PFSK-1 (cell line): ENCODE measurements around the gene GRIFIN.

ENCODE experiments used
- FOXP2 ChIP-seq: optimal IDR thresholded peaks from 2 replicates; pipeline ENCODE3; 2011; ENCODE audit warnings: borderline replicate concordance, control low read depth, inconsistent platforms; ENCODE audit not compliant: insufficient read depth; ENCODE audit errors: extremely low read length, extremely low read depth
- POLR2AphosphoS5 ChIP-seq: IDR thresholded peaks from 2 replicates; pipeline ENCODE4 v1.6.1; 2012; ENCODE audit warnings: low read depth, mild to moderate bottlenecking, control low read depth, low read length, moderate library complexity
- SIN3A ChIP-seq: IDR thresholded peaks from 2 replicates; pipeline ENCODE4 v1.6.1; 2012; ENCODE audit warnings: mild to moderate bottlenecking, low read length, moderate library complexity, borderline replicate concordance; ENCODE audit not compliant: insufficient read depth
- TAF1 ChIP-seq: IDR thresholded peaks from 2 replicates; pipeline ENCODE4 v1.6.1; 2012; ENCODE audit warnings: low read length, control low read depth, borderline replicate concordance; ENCODE audit not compliant: insufficient read depth
- TF ChIP-seq, protein P1 (sequence below), 2 experiments: IDR thresholded peaks; 2 replicates each; pipeline versions ENCODE4 v1.6.1 to v1.8.0; 2011 to 2012; ENCODE audit warnings: low read depth in 2 of 2, low read length in 2 of 2, control low read depth in 1 of 2, inconsistent platforms in 1 of 2, mild to moderate bottlenecking in 1 of 2, moderate library complexity in 1 of 2; ENCODE audit not compliant: insufficient read depth in 1 of 2

GRIFIN gene

DNA sequence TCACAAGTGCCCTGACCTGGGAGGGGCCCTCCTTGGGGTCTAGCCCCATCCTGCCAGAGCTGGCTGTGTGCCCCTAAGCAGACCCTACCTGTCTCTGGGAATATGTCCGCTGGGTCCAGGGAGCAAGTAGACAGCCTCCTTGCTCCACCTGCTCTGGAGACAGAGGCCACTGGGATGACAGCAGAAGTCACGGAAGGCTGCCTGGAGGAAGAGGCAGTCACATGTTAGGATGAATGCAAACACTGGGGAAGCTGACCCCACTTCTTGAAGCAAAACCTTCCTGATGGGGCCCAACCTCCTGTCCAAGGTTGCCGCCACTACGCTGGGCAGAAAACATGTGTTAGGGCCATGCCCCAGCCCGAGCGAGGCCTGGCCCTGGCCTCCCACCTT lies 31.7 kb upstream of the GRIFIN start:
- TF ChIP-seq, protein P1, sequence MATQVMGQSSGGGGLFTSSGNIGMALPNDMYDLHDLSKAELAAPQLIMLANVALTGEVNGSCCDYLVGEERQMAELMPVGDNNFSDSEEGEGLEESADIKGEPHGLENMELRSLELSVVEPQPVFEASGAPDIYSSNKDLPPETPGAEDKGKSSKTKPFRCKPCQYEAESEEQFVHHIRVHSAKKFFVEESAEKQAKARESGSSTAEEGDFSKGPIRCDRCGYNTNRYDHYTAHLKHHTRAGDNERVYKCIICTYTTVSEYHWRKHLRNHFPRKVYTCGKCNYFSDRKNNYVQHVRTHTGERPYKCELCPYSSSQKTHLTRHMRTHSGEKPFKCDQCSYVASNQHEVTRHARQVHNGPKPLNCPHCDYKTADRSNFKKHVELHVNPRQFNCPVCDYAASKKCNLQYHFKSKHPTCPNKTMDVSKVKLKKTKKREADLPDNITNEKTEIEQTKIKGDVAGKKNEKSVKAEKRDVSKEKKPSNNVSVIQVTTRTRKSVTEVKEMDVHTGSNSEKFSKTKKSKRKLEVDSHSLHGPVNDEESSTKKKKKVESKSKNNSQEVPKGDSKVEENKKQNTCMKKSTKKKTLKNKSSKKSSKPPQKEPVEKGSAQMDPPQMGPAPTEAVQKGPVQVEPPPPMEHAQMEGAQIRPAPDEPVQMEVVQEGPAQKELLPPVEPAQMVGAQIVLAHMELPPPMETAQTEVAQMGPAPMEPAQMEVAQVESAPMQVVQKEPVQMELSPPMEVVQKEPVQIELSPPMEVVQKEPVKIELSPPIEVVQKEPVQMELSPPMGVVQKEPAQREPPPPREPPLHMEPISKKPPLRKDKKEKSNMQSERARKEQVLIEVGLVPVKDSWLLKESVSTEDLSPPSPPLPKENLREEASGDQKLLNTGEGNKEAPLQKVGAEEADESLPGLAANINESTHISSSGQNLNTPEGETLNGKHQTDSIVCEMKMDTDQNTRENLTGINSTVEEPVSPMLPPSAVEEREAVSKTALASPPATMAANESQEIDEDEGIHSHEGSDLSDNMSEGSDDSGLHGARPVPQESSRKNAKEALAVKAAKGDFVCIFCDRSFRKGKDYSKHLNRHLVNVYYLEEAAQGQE (IDR thresholded peaks at IDR 0.05; ENCODE audit: insufficient read depth in 1 of 2, low read depth in 2 of 2, low read length in 2 of 2), result no peak

DNA sequence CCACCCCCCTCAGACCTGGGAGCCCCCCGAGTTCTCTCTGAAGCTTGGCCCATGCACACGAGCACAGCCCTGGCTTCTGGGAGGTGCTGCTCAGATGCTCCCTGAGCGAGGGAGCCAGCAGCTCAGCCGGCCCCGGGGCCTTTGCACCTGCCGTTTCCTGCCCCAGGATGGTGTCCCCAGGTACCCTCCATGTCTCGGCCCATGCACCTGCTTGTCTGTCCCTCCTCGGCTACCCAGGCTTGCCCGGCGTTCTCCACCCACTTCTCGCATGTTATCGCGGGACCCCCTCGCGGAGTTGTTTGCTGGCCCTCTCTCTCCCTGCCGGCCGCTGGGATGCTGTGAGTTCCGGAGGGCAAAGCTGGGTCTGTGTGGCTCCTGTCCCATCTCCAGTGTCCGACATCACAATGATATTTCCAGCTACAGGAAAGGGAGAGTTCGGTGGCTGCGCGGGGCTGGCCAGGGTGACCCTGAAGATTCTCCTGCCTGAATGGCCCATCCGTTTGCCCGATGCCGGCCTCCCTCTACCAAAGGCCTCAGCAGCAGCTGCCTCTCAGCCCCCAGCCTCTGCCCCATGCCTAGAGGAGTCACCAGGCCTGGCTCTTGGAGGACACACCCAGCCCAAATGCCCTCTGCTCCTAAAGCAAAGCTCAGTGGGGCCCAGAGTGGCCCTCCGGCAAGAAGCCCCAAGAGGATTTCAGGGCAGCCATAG lies 31.2 kb upstream of the GRIFIN start:
- TF ChIP-seq SIN3A (no peak), POLR2AphosphoS5 (no peak), TAF1 (no peak), FOXP2 (no peak)
- TF ChIP-seq, protein P1 (IDR thresholded peaks at IDR 0.05; ENCODE audit: insufficient read depth in 1 of 2, low read depth in 2 of 2, low read length in 2 of 2), result no peak

DNA sequence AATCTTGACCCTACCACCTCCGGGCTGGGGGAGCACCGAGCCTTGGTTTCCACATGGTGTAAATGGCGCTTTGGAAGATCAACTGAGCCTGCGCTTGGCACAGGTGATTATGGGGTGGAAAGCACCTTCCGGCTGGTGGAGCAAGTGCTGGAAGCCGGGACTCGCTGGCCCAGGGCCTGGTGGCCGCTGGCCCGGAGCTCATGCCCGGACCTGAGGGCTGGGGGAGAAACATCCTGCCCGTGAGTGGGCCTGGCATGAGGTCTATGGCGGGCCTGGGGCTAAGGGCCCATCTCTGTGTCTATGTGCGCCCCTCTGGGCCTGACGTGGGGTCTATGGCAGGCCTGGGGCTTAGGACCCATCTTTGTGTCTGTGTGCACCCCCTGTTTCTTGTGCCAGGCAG lies 29.2 kb upstream of the GRIFIN start:
- no peak for TF ChIP-seq POLR2AphosphoS5
- TF ChIP-seq, protein P1 (IDR thresholded peaks at IDR 0.05; ENCODE audit: insufficient read depth in 1 of 2, low read depth in 2 of 2, low read length in 2 of 2), result no peak
- TF ChIP-seq TAF1, result no peak

DNA sequence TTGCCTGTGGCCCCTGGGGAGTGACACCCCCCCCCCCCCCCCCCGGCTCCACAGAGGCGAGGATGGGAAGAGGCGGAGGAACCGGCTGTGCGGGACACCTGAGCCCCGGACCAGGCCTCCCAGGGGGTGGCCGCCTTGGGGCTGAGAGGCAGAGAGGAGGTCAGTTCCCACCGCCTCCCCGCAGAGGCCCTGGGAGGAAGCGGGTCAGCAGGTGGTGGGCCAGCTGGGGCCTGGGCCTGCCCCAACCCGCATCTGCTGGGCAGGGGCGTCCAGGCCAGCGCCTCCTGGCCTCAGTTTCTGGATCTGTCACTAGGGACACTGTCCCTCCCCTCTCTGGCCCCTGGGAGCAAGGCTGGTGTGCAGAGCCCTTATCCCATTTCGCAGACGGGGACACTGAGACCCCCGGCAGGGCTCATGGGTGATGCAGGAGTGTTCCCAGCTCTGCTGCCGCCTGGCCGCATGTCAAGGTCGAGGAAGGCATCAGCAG lies 28.7 kb upstream of the GRIFIN start:
- TF ChIP-seq SIN3A, result no peak
- TF ChIP-seq POLR2AphosphoS5, result no peak
- no peak for TF ChIP-seq TAF1
- TF ChIP-seq, protein P1 (IDR thresholded peaks at IDR 0.05; ENCODE audit: insufficient read depth in 1 of 2, low read depth in 2 of 2, low read length in 2 of 2), result no peak
- no peak for TF ChIP-seq FOXP2

DNA sequence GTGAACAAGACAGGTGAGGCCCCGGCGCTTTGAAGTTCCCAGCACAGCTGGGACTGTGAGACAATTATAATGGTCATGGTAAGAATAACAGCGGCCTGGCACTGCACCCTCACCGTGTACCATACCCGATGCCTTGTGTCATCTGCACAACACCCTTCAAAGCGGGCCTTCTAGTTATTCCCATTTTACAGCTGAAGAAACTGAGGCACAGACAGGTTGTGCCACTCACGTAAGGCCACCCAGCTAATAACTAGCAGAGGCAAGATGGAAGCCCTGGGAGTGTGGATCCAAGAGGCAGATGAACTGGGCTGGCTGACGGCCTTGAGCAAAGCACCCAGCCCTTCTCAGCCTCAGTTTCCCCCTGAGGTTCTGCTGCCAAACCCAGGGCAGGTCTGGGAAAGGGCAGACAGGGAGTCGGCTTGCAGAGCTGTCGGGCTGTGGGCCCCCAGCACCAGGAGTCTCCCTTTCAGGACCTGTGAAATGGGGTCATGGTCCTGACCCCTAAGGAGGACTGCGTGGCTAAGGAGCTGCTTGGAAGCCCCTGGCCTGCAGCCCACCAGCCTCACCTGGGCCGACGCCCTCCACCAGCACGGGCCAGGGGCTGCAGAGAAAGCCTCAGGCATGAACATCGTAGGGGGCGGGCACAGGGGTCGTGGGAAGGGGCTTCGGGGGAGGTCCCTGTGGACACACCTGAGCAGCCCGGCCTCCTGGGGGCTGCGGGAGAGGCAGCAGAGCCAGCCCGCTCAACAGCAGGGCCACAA lies 28.1 kb upstream of the GRIFIN start:
- TF ChIP-seq POLR2AphosphoS5 (no peak), SIN3A (no peak), TAF1 (no peak), FOXP2 (no peak)
- TF ChIP-seq, protein P1 (IDR thresholded peaks at IDR 0.05; ENCODE audit: insufficient read depth in 1 of 2, low read depth in 2 of 2, low read length in 2 of 2), result no peak
